Lower leg skin (tissue), 4 donors: ENCODE data around the gene KRAS. TPM values are rescaled to one million over a fixed set of nuclear protein-coding genes. Genes with fewer than 3 reads are reported as not detected.

Experiments used
- DNase-seq, 2 donors: peaks; one replicate each; pipeline ENCODE4 v3.0.0-alpha.2; 2019; ENCODE audit warnings: low spot score in 2 of 2
- H3K4me3 ChIP-seq: fragments of 200-600 bp; sonication (generic); 2 replicates; pipeline ENCODE4 v1.5.1; 2017; ENCODE audit warnings: mild to moderate bottlenecking, low read depth; ENCODE audit not compliant: poor library complexity, severe bottlenecking
- CTCF ChIP-seq, 3 donors: fragments of 450-650 bp; IDR thresholded peaks; one replicate each; pipeline ENCODE4 v1.5.1; 2016; ENCODE audit warnings: antibody characterized with exemption in 3 of 3, mild to moderate bottlenecking in 3 of 3, moderate library complexity in 2 of 3
- POLR2A ChIP-seq, 2 donors: fragments of 450-650 bp; IDR thresholded peaks; one replicate each; pipeline ENCODE4 v1.6.1; 2016 to 2017; ENCODE audit warnings: antibody characterized with exemption in 2 of 2, mild to moderate bottlenecking in 1 of 2, moderate library complexity in 1 of 2
- WGBS, 2 donors: methylation state at CpG; one replicate each; pipeline ENCODE4 v1.1.5; 2018; 5-methylcytosine and 5-hydroxymethylcytosine counted together
- intact Hi-C: fragments of 100-400 bp; cut with DNase I; formaldehyde crosslinking; loops from one replicate; pipeline ENCODE4 v1.15.0; 2023; ENCODE audit warnings: low total_unique reads
- total RNA-seq, 4 donors: library from RNA; depleted of rRNA; stranded (reverse); fragments of >200 nt; gene quantifications; one replicate each; pipeline ENCODE4 v1.1.0, GENCODE V29; 2016

The KRAS gene
- total RNA-seq, 4 donors from 2014 or later, result 12.0 to 20.7 (median 15.4) TPM

DNA sequence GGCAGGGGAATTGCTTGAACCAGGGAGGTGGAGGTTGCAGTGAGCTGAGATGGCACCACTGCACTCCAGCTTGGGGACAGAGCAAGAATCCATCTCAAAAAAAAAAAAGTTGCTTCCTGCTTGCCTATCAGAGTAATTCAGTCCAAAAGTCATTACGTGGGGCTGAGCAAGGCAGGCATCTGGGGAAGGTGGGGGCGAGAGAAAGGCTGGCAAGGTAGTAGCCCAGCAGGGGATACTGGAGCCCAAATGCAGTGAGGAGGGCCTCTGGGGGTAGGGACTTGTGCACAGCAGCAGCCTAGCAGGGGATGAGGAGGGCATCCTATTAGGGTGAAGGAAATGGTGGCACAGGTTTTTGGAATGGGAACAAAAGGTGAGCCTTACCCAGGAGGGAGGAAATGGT, 48.6 kb downstream of the KRAS start:
- no peak for TF ChIP-seq CTCF (IDR thresholded peaks at IDR 0.05)
- no peak for TF ChIP-seq POLR2A (IDR thresholded peaks at IDR 0.05)
- no peak for DNase-seq
- intact Hi-C loops, result no loop called here
- 92 to 93% methylated on average over 2 of the region's 2 CpGs for WGBS, 2 donors
- H3K4me3 ChIP-seq, result no peak overlapping the region

GRCh38 chr12:25200703-25201102, 50.0 kb downstream of the KRAS start:
- no peak overlapping the region for H3K4me3 ChIP-seq
- TF ChIP-seq POLR2A (IDR thresholded peaks at IDR 0.05) (no peak), CTCF (IDR thresholded peaks at IDR 0.05) (no peak)
- intact Hi-C loops, result no loop called here
- 68 to 81% methylated on average over 1 of the region's 1 CpG for WGBS, 2 donors
- DNase-seq, result no peak

DNA sequence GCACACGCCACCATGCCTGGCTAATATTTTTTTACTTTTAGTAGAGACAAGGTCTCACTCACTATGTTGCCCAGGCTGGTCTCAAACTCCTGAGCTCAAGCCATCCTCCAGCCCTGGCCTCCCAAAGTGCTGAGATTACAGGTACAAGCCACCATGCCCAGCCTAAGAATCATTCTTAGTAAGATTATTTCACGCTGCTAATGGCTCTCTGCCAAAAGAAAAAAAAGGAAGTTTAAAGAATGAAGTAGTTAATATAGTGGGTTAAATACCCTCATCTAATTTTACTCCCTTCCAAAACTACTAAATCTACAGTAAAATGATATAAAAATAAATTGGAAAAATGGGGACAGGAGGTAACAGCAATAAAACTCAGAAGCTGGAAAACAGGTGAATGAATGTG, 53.1 kb downstream of the KRAS start:
- TF ChIP-seq CTCF (IDR thresholded peaks at IDR 0.05) (no peak), POLR2A (IDR thresholded peaks at IDR 0.05) (no peak)
- intact Hi-C loops, result no loop called here

DNA sequence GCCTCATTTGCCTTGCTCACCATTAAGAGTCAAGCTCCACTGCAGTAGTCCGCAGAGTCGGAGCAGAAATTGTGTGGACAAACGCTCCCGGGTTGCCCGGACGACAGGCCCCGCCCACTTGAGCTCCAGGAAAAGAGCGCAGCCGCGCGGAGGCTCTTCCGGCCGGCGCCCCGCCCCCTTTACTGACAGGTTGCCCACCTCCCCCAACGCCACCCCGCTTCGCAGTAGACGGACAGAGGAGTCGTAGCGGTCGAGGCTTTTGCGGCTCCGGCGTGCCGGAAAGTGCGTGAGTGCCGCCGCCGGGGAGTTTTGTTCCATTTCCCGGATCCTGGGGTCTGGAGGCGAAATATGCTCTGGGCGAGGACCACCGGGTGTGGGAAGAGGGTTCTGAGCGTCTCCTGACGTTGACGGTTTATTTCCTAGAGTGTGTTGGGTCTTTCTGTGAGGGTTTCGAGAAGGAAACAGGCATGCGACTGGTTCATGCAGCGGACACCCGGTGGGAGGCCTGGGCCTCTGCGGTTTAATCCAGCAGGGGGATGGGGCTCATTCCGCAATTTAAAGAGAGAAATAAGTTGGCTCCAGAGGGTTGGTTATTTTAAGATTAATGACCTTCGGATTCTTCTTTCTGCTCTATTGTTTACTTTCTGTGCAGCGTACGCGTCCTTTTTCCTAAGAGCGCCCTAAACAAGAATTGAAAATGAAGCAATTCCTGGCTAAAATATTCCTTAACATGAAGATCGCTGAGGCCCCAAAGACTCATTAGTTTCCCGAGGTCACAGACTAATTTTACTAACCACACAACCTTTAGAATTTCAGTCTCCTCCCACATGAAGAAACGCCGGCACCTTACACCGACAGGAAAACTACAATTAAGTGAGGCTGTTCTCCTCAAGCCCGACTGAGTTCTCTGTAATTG, 55.4 kb downstream of the KRAS start, which contains the start of the genes DNAI7 and ETFRF1:
TSS of gene DNAI7 (minus strand) at position 105 of the 916 bp plus-strand sequence. CDS start at position 23, 82 bp downstream.
TSS of gene ETFRF1 (plus strand) at position 182 of the 916 bp plus-strand sequence. CDS start 8,720 bp downstream, outside the sequence.
- DNase-seq, result peak; percentile 95 to 99
- WGBS, 2 donors, result 1% methylated on average over 45 to 52 of the region's 54 CpGs
- peak within 1 kb of the TSS; percentile 49 for H3K4me3 ChIP-seq
- TF ChIP-seq CTCF (IDR thresholded peaks at IDR 0.05) (no peak), POLR2A (IDR thresholded peaks at IDR 0.05) (no peak)
- intact Hi-C loops, result no loop called here

More for the DNA sequence above, 53.1 kb downstream of the KRAS start:
- H3K4me3 ChIP-seq, result no peak overlapping the region
- WGBS, 2 donors, result 71 to 76% methylated on average over 2 of the region's 2 CpGs
- no peak for DNase-seq

- TF ChIP-seq POLR2A (IDR thresholded peaks at IDR 0.05), result no peak
- TF ChIP-seq CTCF (IDR thresholded peaks at IDR 0.05), result no peak
- WGBS, 2 donors, result 1 to 4% methylated on average over 11 of the region's 11 CpGs
- no peak for DNase-seq
- intact Hi-C loops, result no loop called here
- H3K4me3 ChIP-seq, result peak overlapping the region; percentile 49
These were observed 56.0 kb downstream of the KRAS start for GRCh38 chr12:25194722-25195055.
